ENCODE results near the gene SUCLG2. TPM values are rescaled to one million over a fixed set of nuclear protein-coding genes. Genes with fewer than 3 reads are reported as not detected.

SUCLG2 gene
- total RNA-seq, 1 donor from 2014 or later: 20.8 TPM

DNA sequence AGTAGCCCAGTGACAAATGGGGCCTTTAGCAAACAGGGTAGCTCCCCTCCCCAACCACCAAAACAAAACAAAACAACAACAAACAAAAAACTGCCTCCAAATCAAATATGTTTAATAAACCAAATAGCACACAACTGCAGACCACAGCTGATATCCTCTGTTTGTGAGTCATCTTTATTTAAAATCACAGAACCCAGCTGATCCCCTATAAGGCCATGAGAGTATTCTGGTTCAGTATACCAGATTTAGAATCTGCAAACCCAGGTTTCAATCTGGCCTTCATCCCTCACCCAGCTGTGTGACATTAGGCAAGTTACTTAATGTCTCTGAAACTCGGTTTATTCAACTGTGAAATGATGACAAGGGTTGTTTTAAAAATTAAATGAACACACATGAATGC is 124.5 kb downstream of the SUCLG2 start:
- TF ChIP-seq, protein P1, sequence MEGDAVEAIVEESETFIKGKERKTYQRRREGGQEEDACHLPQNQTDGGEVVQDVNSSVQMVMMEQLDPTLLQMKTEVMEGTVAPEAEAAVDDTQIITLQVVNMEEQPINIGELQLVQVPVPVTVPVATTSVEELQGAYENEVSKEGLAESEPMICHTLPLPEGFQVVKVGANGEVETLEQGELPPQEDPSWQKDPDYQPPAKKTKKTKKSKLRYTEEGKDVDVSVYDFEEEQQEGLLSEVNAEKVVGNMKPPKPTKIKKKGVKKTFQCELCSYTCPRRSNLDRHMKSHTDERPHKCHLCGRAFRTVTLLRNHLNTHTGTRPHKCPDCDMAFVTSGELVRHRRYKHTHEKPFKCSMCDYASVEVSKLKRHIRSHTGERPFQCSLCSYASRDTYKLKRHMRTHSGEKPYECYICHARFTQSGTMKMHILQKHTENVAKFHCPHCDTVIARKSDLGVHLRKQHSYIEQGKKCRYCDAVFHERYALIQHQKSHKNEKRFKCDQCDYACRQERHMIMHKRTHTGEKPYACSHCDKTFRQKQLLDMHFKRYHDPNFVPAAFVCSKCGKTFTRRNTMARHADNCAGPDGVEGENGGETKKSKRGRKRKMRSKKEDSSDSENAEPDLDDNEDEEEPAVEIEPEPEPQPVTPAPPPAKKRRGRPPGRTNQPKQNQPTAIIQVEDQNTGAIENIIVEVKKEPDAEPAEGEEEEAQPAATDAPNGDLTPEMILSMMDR (IDR thresholded peaks at IDR 0.05; ENCODE audit: insufficient read depth, low read depth, low read length): no peak
- no peak for TF ChIP-seq EZH2 (IDR thresholded peaks at IDR 0.05; ENCODE audit: insufficient read depth, low read length)
- peaks cover 16% of the 10 kb centered on the region for H3K4me1 ChIP-seq (ENCODE audit: insufficient read depth, low read length)
- no peaks in the 10 kb centered on the region for H3K36me3 Mint-ChIP-seq (ENCODE audit: low read depth, unreplicated experiment)
- no peak overlapping the region for H3K27ac ChIP-seq (ENCODE audit: low read depth, low read length)
- peaks cover 10% of the 10 kb centered on the region for H4K20me1 ChIP-seq (ENCODE audit: insufficient read depth, low read length)
- DNase-seq (ENCODE audit: low read depth): peak; percentile 15
- H3K9me3 ChIP-seq (ENCODE audit: insufficient read depth, low read depth, low read length): no peaks in the 10 kb centered on the region
- no peaks in the 10 kb centered on the region for H3K27me3 ChIP-seq (ENCODE audit: insufficient read depth, low read length)
- H3K4me2 ChIP-seq (ENCODE audit: low read length): peak overlapping the region; percentile 8
- no peak overlapping the region for H3K4me3 Mint-ChIP-seq (ENCODE audit: unreplicated experiment)
- no peak overlapping the region for H2AFZ ChIP-seq (ENCODE audit: low read depth, low read length)
- H3K79me2 ChIP-seq (ENCODE audit: insufficient read depth, low read length): no peaks in the 10 kb centered on the region
- FAIRE-seq: no peak
- H3K9me3 Mint-ChIP-seq (ENCODE audit: unreplicated experiment): no peaks in the 10 kb centered on the region
- H3K36me3 ChIP-seq (ENCODE audit: insufficient read depth, low read length): no peaks in the 10 kb centered on the region
- no peak overlapping the region for H3K9ac ChIP-seq (ENCODE audit: low read length)
- no peak overlapping the region for H3K27ac Mint-ChIP-seq (ENCODE audit: unreplicated experiment)
- peaks cover 22% of the 10 kb centered on the region for H3K4me1 Mint-ChIP-seq (ENCODE audit: low read depth, unreplicated experiment)
- no peaks in the 10 kb centered on the region for H3K27me3 Mint-ChIP-seq (ENCODE audit: low read depth, unreplicated experiment)
- no peak overlapping the region for H3K4me3 ChIP-seq (ENCODE audit: insufficient read depth, low read depth, low read length)

DNA sequence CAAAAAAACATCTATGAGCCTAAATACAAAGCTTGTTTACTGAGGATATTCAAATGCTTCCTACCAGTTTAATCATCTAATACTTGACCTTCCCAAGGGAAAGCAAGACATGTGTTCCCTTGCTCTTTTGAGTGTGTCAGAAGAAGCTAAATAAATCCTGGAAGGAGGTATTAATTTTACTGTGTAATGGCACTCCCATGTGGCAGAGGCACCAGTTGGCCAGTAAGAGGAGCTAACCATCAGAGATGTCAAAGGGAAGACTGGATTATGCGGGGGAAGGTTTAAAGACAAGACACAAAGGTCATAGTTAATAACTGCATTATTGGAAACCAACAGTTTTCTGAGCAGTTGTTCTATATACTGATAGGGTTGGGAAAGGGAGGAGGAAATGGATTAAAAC is 125.1 kb downstream of the SUCLG2 start:
- no peak for TF ChIP-seq EZH2 (IDR thresholded peaks at IDR 0.05; ENCODE audit: insufficient read depth, low read length)
- TF ChIP-seq, protein P1 (IDR thresholded peaks at IDR 0.05; ENCODE audit: insufficient read depth, low read depth, low read length): no peak
- DNase-seq (ENCODE audit: low read depth): no peak
- Mint-ChIP-seq H3K4me3 (ENCODE audit: unreplicated experiment) (no peak overlapping the region), H3K9me3 (ENCODE audit: unreplicated experiment) (no peaks in the 10 kb centered on the region), H3K27ac (ENCODE audit: unreplicated experiment) (no peak overlapping the region), H3K4me1 (ENCODE audit: low read depth, unreplicated experiment) (peaks cover 22% of the 10 kb centered on the region), H3K36me3 (ENCODE audit: low read depth, unreplicated experiment) (no peaks in the 10 kb centered on the region), H3K27me3 (ENCODE audit: low read depth, unreplicated experiment) (no peaks in the 10 kb centered on the region)
- Histone ChIP-seq H3K4me3 (ENCODE audit: insufficient read depth, low read depth, low read length) (no peak overlapping the region), H3K9me3 (ENCODE audit: insufficient read depth, low read depth, low read length) (no peaks in the 10 kb centered on the region), H4K20me1 (ENCODE audit: insufficient read depth, low read length) (peaks cover 10% of the 10 kb centered on the region), H3K36me3 (ENCODE audit: insufficient read depth, low read length) (no peaks in the 10 kb centered on the region), H3K9ac (ENCODE audit: low read length) (no peak overlapping the region), H2AFZ (ENCODE audit: low read depth, low read length) (no peak overlapping the region), H3K4me2 (ENCODE audit: low read length) (no peak overlapping the region), H3K27me3 (ENCODE audit: insufficient read depth, low read length) (no peaks in the 10 kb centered on the region), H3K79me2 (ENCODE audit: insufficient read depth, low read length) (no peaks in the 10 kb centered on the region), H3K4me1 (ENCODE audit: insufficient read depth, low read length) (peaks cover 16% of the 10 kb centered on the region), H3K27ac (ENCODE audit: low read depth, low read length) (no peak overlapping the region)
- FAIRE-seq: no peak

DNA sequence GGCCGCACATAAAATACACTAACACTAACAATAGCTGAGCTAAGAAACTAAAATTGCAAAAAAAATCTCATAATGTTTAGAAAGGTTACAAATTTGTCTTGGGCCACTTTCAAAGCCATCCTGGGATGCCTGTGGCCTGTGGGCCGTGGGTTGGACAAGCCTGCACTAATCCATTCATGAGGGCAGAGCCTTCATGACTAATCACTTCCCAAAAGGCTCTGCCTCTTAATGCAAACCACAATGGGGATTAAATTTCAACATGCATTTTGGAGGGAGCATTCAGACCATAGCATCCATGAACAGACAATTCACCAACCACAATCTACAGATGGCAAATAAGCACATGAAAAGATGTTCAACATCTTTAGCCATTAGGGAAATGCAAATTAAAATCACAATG is 128.2 kb downstream of the SUCLG2 start:
- Histone ChIP-seq H3K4me2 (ENCODE audit: low read length) (peak overlapping the region; percentile 27), H3K27me3 (ENCODE audit: insufficient read depth, low read length) (no peaks in the 10 kb centered on the region), H3K9ac (ENCODE audit: low read length) (no peak overlapping the region), H3K4me3 (ENCODE audit: insufficient read depth, low read depth, low read length) (no peak overlapping the region), H2AFZ (ENCODE audit: low read depth, low read length) (no peak overlapping the region), H3K27ac (ENCODE audit: low read depth, low read length) (no peak overlapping the region), H4K20me1 (ENCODE audit: insufficient read depth, low read length) (peaks cover 6% of the 10 kb centered on the region), H3K79me2 (ENCODE audit: insufficient read depth, low read length) (no peaks in the 10 kb centered on the region), H3K9me3 (ENCODE audit: insufficient read depth, low read depth, low read length) (no peaks in the 10 kb centered on the region), H3K36me3 (ENCODE audit: insufficient read depth, low read length) (no peaks in the 10 kb centered on the region), H3K4me1 (ENCODE audit: insufficient read depth, low read length) (peaks cover 14% of the 10 kb centered on the region)
- FAIRE-seq (peak; percentile 98), DNase-seq (ENCODE audit: low read depth) (peak; percentile 97)
- Mint-ChIP-seq H3K4me1 (ENCODE audit: low read depth, unreplicated experiment) (peaks cover 19% of the 10 kb centered on the region), H3K4me3 (ENCODE audit: unreplicated experiment) (no peak overlapping the region), H3K27ac (ENCODE audit: unreplicated experiment) (peak overlapping the region; percentile 65), H3K27me3 (ENCODE audit: low read depth, unreplicated experiment) (no peaks in the 10 kb centered on the region), H3K9me3 (ENCODE audit: unreplicated experiment) (no peaks in the 10 kb centered on the region), H3K36me3 (ENCODE audit: low read depth, unreplicated experiment) (no peaks in the 10 kb centered on the region)
- no peak for TF ChIP-seq EZH2 (IDR thresholded peaks at IDR 0.05; ENCODE audit: insufficient read depth, low read length)
- TF ChIP-seq, protein P1 (IDR thresholded peaks at IDR 0.05; ENCODE audit: insufficient read depth, low read depth, low read length): no peak
